Glomerular visceral epithelial cell (primary cell): Measurements from ENCODE around the gene MED13.

Experiments used
- DNase-seq: peaks from one replicate; pipeline ENCODE4 v3.0.0-alpha.2; 2016; ENCODE audit errors: extremely low spot score

MED13 gene, protein sequence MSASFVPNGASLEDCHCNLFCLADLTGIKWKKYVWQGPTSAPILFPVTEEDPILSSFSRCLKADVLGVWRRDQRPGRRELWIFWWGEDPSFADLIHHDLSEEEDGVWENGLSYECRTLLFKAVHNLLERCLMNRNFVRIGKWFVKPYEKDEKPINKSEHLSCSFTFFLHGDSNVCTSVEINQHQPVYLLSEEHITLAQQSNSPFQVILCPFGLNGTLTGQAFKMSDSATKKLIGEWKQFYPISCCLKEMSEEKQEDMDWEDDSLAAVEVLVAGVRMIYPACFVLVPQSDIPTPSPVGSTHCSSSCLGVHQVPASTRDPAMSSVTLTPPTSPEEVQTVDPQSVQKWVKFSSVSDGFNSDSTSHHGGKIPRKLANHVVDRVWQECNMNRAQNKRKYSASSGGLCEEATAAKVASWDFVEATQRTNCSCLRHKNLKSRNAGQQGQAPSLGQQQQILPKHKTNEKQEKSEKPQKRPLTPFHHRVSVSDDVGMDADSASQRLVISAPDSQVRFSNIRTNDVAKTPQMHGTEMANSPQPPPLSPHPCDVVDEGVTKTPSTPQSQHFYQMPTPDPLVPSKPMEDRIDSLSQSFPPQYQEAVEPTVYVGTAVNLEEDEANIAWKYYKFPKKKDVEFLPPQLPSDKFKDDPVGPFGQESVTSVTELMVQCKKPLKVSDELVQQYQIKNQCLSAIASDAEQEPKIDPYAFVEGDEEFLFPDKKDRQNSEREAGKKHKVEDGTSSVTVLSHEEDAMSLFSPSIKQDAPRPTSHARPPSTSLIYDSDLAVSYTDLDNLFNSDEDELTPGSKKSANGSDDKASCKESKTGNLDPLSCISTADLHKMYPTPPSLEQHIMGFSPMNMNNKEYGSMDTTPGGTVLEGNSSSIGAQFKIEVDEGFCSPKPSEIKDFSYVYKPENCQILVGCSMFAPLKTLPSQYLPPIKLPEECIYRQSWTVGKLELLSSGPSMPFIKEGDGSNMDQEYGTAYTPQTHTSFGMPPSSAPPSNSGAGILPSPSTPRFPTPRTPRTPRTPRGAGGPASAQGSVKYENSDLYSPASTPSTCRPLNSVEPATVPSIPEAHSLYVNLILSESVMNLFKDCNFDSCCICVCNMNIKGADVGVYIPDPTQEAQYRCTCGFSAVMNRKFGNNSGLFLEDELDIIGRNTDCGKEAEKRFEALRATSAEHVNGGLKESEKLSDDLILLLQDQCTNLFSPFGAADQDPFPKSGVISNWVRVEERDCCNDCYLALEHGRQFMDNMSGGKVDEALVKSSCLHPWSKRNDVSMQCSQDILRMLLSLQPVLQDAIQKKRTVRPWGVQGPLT (N-terminal part only)

GRCh38 chr17:62064791-62065563 is at the start of gene MED13:
TSS of gene MED13 (minus strand) at chr17:62065278. CDS start at chr17:62065205, 73 bp downstream.
- DNase-seq = peak; percentile 51

GRCh38 chr17:62112229-62112628 is 47.2 kb upstream of the MED13 start:
- DNase-seq = no peak

DNA sequence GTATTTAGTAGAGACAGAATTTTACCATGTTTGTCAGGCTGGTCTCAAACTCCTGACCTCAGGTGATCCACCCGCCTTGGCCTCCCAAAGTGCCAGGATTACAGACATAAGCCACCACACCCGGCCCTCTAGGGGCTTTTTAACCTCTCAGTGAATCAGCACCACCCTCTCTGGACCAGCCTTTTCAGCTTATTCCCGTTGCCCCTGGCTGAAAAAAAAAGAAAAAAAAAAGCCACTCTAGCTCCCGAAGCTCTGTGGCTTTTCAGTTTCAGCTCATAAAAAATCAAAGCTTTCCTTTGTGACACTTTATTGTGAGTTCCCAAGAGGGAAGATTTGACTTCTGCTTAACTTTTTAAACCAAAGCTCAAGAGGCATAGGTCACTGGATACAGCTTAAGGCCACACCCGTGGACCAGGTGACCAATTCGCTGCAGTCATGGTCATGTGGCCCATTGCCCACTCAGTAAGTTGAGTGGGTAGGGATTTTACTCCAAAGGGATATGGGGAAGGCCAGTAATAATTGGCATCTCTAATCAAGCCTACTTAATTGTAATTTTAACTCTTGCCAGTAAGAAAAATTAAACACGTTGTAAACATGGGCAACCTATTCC is 46.6 kb upstream of the MED13 start:
- DNase-seq = no peak

DNA sequence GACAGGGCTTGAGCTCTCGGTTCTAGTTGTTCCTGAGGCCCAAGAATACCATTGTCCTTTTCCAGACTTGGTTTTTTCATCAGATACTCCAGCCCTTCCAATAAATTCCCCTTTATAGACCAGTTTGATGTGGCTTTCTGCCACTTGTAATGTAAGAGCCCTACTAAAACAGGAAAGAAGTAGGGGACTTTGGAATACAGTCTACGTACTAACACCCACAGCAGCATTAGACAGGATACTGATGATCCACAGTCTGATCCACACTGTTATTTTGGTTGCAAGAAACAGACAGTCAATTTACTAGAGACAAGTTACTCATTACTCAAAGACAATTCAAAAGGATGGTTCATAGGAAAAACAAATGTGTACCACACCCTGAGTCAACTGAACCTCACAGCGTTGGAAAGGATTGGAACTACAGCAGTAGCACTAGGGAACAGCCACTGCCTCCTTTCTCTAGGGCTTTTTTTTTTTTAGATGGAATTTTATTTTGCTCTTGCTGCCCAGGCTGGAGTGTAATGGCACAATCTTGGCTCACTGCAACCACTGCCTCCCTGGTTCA is 45.9 kb upstream of the MED13 start:
- peak; percentile 9 for DNase-seq

- no peak for DNase-seq
Observed at GRCh38 chr17:62109924-62110323, 44.8 kb upstream of the MED13 start.

DNA sequence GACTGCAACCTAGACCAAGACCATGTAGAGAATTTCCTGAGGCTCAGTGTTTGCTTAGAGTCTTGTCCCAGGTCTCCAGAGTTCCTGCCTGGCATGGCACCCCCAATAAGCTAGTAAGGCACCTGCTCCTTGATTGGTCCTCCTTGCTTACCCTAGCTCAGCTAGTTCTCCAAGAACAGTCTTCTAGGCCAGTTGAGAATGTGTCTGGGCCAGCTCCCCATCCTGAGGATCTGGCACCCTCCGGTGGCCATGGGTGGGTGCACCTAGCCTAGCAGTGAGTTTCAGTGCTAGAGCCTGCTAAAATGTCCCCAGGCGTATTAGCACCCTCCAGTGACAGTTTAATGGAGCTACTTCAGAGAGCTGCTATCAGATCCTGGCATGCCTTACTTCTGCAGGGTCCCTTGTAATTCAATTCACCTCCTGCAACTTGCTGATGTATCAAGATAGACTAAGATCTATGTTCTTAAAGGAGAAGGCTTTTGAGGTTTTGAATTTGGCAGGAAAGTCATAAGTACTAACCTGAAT is 44.4 kb upstream of the MED13 start:
- DNase-seq = peak; percentile 88

- DNase-seq = no peak
Observed at GRCh38 chr17:62105861-62106260, 40.8 kb upstream of the MED13 start.

DNA sequence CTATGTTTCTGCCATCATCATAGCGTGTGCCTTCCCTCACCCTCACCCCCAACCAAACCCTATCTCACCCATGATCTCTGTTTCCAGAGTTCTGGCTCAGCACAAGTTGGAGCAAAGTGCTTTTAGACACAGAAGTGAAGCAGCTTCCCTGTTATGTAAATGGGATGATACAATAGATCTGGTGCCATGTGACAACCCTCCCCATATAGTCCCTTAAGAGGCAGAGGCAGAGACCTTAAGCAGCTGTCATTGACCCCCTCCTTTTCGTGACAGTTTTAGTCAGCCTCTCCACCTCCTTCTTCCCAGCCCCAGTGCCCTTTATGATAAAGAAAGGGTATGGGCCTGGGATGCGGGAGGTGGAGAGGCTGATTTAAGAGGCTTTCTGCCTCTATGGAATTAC is 40.3 kb upstream of the MED13 start:
- DNase-seq = no peak

DNA sequence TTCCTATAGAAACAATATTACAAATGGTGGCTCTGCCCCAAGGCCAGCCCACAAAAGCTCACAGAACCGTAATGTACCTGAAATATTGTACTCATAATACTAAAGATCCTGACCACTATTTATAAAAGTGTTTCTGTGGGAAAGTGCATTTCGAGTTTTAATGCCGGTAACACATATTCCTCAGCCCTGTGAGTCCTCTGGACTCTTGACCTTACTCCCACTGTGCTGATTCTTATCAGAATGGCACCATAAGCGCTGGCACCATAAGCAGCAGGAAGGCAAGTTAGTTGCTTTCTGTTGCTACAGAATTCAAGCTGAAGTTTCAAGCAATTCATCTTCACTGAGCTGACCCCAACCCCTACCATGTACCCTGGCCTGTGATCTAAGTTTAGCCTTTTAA is 36.4 kb upstream of the MED13 start:
- DNase-seq = no peak

DNA sequence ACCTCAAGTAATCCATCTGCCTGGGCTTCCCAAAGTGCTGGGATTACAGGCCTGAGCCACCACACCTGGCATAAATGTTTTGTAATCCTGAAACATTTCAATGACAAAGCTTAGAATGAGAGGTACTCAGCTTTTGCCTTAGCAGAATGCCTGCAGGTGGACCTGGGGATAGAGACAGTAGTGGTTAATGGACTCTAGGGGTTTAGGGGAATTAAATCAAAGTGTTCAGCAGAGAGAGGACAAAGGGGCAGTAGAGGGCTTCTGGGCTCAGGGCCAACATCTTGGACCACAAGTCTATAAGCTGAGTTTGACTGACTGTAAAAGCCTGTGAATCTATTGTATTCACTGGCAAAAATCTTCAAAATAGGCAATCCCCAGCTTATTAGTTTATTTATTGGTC is 36.0 kb upstream of the MED13 start:
- DNase-seq = no peak

- DNase-seq = no peak
Observed at GRCh38 chr17:62100055-62100454, 35.0 kb upstream of the MED13 start.

DNA sequence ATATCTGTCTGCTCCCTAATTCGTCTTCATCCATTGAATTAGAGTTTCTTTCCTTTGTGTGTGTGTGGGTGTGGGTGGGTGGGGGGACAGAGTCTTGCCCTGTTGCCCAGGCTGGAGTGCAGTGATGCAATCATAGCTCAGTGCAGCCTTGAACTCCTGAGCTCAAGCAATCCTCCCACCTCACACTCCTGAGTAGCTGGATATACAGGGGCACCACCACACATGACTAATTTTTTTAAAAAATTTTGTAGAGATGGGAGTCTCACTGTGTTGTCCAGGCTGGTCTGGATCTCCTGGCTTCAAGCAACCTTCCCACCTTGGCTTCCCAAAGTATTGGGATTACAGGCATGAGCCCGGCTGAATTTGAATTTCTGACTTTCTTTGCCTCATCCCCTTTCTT is 34.5 kb upstream of the MED13 start:
- no peak for DNase-seq

GRCh38 chr17:62098623-62099231 is 33.6 kb upstream of the MED13 start:
- no peak for DNase-seq

- no peak for DNase-seq
Observed at GRCh38 chr17:62096401-62096670, 31.3 kb upstream of the MED13 start.

GRCh38 chr17:62094175-62094574 is 29.1 kb upstream of the MED13 start:
- no peak for DNase-seq

- DNase-seq = peak; percentile 87
Observed at GRCh38 chr17:62093188-62094155, 28.4 kb upstream of the MED13 start.

- DNase-seq = no peak
Observed at GRCh38 chr17:62092784-62093183, 27.7 kb upstream of the MED13 start.

- no peak for DNase-seq
Observed at GRCh38 chr17:62091804-62092203, 26.7 kb upstream of the MED13 start.

DNA sequence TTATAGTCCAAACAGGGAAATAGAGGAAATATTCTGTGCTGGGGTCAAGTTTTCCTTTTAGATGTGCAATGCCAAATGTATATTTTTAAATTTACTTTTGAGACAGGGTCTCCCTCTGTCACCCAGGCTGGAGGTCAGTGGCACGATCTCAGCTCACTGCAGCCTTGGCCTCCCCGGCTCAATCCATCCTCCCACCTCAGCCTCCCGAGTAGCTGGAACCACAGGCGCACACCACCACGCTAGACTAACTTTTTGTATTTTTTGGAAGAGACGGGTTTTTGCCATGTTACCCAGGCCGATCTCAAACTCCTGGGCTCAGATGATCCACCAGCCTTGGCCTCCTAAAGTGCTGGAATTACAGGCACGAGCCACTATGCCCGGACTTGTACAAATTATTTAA is 25.8 kb upstream of the MED13 start:
- DNase-seq = no peak
